ENCODE results near the gene HOXB4.

The HOXB4 gene

DNA sequence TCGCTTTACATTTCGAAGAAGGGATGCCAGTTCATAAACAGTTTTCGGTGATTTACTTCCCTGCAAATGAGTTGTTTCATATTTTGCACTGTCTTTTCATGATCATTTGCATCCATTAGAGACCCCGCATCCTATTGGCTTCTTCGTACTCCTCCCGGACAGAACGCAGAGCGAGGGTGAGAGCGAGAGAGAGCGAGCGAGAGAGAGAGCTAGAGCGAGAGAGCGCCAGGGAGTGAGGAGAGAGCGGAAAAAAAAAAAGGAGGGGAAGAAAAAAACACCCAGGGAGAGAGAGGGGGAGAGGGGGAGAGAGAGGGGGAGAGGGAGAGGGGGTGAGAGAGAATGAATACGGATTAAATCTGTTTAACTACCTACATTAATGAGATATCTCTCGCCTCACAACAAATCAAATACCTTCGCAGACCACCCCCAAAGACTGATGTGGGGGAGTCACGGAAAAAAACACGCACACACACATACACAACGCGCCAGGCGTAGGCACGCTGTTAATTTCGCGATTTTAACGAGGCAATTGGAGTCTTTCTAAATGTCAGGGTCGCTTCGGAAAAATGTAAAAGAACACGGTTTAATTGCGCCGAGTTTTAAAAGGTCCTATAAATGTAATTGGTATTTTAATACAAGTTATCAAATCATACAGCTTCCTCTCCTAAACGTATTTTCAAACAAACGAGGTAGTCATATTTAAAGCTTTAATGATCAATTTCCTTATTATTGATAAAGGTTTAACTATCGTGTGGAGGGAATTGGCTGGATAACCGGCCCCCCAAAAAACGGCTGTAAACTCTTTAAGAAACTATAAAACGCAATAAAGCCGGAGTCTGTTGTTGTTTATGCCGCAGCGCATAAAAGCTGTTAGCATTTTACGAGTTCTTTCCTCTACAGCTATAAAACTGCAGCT, 37.2 kb upstream of the HOXB4 start, which contains the start of gene HOXB8:
Gene HOXB8, minus strand, starts transcription at position 246 of the 916 bp plus-strand sequence. CDS start 588 bp downstream, outside the sequence.
- DNase-seq (ENCODE audit: low read depth, low spot score): no peak

DNA sequence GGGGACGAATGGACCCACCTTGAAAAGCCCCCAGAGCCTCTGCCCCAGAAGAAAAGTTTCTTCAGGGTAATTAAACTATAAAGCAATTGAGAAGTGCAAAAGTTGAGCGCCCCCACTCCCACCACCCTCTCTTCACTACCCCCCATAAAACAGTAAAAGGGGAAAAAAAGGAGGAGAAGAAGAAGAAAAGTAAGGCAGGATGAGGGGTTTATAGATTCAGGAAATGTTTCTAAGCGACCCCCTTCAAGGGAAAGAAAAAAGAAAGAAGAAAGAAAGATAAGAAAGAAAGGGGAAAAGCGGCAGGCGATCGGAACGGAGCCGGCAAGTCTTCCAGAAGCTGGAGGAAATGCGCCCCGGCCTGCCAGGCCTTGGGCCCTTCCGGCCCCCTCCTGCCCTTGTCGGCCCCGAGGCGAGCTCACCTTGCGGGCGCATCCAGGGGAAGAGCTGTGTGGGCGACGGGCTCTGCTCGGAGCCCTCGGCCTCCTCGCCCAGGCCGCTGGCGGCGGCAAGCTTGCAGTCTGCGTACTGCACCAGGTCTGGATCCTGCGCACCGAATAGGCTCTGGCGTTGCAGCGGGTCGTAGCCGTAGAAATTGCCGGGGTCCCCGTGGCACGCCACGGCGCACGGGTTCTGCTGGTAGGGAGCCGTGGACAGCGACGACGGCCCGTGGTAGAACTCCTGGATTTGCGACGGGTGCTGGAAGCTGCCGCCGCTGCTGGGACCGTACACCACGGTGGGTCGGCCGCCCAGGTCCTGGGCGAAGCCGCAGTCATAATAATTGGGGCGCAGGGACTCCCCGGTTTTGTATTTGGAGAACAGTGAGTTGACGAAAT, 35.9 kb upstream of the HOXB4 start:
- DNase-seq (ENCODE audit: low read depth, low spot score): no peak

DNA sequence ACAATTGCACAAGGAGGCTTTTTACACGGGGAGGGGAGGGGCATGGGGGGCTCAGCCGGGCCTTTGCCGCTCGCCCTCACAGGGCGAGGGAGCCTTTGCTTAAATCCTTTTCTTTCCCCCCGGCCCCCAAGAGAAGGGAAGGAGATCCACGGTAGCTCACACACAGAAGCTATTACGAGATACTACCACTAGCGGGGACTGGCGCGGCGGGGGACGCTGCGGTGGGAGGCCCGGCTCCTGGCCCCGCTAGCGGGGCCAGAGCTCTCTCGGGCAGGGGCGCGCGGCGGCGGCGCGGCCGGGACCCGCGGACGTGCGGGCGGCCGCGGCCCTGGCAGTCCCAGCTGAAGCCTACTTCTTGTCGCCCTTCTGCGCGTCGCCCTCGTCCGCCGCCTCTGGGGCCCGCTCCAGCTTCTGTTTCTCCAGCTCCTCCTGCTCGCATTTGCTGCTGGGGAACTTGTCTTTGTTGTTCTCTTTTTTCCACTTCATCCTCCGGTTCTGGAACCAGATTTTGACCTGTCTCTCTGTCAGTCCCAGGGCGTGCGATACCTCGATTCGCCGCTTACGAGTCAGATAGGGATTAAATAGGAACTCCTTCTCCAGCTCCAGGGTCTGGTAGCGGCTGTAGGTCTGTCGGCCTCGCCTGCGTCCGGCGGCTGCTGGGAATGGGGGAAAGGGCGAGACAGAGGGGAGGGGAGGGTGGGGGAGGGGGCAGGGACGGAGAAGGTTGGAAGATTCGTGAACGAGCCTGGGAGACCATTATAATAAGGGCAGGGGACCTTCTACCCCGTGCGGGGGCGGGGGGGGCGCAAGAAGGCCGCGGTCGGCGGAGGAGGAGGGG, 34.9 kb upstream of the HOXB4 start:
- DNase-seq (ENCODE audit: low read depth, low spot score): no peak

DNA sequence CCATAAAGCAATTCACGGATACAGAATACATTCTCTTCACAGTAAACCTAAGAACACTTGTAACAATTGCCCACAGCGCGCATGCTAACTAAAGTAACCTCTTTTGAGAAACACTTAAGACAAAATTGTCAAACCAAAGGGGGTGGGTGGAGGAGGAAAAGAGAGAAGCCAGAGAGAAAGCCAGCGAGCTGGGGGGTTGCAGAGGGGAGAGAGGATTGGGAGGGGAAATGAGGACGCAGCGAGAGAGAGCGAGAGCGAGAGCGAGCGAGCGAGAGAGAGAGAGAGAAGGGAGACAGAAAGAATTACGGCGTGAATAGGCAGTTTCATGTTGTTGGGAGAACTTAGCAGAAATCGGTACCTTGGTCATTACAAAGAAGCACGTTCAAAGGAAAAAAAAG, 34.3 kb upstream of the HOXB4 start:
- no peak for DNase-seq (ENCODE audit: low read depth, low spot score)

DNA sequence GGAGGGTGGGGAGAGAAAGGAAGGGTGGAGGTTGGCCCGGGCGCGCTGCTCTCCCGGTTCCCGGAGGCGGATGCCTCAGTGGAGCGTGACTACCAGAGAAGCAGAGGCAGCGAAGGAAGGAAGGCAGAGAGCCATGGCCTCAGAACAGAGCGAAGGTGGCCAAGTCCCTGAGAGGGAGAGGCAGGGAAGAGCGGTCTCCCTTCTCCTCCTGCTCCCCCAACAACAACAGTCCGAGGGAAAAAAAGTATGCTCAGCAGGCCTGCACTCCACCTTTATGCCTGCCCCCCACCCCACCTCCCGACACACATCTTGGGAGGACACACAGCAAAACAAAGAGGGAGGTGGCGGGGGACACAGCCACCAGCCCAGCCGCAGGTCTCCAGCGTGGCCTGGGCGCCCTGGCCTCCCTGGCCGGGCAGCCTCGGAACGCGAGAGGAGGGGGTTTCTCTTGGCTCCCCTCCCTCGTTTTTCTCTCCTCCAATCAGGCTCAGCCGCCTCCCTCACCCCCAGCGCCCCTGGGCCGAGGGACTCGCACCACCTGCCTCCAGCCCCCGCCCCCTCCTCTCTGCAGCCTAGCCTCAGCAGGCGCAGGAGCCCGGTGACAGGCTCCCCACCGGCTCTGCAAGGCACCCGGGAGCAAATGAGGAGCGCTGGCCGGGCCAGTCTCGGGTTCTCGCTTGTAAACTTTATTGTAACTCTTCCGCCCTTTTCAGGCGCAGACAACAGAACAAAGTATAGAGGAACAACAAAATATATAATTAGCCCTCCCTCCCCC, 33.7 kb upstream of the HOXB4 start:
- no peak for DNase-seq (ENCODE audit: low read depth, low spot score)

DNA sequence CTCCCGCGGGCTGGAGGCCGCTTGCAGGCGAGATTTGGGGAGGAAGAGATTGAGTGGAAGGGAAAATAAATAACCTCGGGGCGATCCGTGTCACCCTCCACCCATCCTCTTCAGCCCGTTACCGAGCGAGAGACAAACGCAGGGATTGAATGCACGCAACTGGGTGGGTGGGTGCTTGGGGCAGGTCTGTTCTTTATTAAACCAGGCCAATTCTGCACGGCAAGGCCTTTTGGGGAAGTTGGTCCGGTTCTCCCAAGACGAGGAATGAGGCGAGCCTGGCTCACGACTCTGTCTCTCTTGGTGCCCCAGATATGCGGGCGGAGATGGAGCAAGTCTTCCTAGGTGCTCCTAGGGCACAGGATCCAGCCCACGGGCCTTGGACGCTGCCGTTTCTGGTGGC, 33.1 kb upstream of the HOXB4 start:
- DNase-seq (ENCODE audit: low read depth, low spot score): no peak

DNA sequence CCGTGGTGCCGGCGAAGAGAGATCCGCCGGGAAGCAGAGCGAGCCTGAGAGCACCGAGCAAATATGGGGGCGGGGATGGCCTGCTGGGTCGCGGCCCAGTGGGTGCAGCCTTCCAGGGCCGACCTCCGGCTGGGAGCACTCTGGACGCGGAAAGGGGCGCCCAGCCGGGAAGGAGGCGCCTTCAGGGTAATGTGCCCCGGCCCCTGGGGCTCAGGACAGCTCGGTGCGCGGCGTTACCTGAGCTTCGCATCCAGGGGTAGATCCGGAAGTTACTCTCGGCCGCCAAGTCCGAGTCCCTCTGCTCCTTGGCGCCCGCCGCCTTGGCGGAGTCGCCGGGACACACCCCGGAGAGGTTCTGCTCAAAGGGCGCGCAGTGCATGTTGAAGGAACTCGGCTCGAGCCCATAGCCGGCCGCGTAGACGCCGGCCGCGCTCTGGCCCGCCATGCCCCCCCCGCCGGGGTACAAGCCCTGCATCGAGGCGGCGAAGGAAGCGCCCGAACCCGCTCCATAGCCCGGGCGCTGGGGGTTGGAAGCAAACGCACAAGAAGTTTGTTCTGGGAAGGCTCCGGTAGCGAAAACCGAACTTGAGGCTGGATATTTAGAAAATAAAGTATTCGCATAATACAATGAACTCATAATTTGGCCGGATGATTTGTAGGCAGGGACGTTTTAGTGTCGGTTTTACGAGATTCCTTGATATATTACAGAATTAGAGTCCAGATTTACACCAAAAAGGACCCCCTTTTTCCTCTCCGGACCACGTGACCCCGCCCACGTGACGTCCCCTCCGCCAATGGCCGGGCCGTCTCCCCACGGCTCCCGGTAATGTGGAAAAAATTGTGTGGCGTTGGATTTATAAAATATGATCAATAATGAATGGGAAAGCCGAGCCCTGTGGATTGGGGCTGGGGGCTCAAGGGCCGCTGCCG, 32.4 kb upstream of the HOXB4 start, which contains the start of gene HOXB7:
Gene HOXB7, minus strand, starts transcription at position 736 of the 930 bp plus-strand sequence. Its CDS starts 99 bp downstream, at position 637.
- no peak for DNase-seq (ENCODE audit: low read depth, low spot score)

DNA sequence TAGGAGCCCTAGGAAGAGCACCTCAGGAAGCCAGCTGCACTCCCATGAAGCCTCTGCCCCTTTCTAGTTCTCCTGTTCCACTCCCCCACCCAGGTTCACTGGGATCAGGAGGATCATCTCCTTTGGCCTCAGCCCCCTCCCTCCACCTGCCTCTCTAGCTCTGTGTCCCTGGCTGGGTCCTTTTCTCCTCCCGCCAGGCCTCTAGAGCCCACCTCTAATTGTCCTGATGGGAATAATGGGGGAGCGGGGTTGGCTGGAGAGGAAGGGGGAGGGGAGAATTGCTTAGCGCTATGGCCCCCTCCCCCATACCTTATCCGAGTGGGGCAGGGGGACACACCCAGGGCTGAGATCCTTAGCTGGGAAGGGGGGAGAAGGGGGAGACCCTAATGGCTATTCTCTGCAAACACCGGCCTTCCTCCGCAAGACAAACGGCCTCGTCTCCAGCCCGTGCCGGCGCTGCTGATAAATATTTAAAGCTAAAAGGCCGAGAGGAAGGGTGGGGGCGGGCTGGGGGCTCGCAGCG, 31.7 kb upstream of the HOXB4 start:
- DNase-seq (ENCODE audit: low read depth, low spot score): no peak

DNA sequence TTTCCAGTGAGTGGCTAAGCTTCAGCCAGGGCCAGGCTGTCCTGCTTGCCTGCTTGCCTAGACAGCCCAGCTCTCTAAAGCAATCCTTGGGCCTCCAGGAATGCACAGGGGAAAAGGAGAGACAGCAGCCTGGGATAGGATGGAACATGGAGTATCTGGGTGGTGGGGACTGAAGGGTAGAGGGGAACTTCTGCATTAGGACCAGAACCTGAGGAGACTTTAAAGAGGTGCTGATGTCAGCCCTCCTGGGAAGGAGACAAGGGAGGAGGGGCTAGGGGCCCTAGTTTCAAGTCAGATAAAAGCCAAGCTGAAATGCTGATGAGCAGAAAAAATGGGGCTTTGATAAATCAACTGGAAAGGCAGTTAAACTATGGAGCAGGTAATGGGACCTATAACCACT, 30.9 kb upstream of the HOXB4 start:
- no peak for DNase-seq (ENCODE audit: low read depth, low spot score)

DNA sequence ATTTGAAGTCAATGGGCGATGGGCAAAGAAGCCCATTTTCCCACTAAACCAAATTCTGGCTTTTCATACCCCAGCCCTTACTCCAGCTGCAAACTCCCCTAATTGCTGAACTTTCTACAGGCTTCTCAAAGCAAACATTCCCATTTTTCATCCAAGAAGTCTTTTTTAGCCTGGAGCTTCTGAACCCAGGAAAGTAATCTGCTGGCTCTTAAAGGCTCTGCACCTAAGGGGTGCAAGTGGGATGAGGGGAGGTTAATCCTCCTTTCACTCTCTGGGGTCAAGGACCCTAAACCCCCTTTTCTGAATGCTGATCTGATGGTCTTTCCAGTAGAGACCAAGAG, 30.3 kb upstream of the HOXB4 start:
- no peak for DNase-seq (ENCODE audit: low read depth, low spot score)

DNA sequence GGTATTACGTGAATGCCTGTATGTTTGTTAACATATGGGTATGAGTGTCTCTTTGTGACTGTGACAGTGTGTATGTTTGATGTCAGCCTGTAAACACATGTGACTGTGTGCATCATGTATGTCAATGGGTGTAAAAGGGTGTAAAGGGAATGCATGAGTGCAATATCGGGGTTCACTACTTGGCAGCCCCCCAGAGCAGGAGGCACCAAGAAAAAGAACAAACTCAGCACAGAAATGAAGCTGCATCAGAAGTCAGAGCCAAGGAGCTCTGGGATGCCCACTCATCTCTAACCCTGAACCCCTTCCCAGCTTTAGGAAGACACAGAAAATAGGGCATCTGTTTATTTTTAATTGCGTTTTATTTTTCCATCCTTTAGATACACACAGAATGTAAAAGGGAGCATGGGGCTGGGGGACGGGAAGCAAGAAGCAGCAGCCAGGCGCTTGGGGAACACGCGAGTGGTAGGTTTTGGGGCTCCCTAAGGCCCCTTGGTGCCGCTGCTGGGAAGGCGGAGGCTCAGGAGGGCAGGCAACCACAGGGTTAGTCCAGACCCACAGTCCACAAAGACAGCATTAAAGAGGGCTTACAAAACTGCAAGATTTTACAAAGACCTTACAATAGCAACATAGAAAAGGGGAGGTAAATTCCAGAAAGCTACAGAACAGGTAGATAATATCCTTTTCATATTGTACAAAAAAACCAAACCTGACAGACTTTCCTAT, 28.9 kb upstream of the HOXB4 start:
- DNase-seq (ENCODE audit: low read depth, low spot score): no peak

DNA sequence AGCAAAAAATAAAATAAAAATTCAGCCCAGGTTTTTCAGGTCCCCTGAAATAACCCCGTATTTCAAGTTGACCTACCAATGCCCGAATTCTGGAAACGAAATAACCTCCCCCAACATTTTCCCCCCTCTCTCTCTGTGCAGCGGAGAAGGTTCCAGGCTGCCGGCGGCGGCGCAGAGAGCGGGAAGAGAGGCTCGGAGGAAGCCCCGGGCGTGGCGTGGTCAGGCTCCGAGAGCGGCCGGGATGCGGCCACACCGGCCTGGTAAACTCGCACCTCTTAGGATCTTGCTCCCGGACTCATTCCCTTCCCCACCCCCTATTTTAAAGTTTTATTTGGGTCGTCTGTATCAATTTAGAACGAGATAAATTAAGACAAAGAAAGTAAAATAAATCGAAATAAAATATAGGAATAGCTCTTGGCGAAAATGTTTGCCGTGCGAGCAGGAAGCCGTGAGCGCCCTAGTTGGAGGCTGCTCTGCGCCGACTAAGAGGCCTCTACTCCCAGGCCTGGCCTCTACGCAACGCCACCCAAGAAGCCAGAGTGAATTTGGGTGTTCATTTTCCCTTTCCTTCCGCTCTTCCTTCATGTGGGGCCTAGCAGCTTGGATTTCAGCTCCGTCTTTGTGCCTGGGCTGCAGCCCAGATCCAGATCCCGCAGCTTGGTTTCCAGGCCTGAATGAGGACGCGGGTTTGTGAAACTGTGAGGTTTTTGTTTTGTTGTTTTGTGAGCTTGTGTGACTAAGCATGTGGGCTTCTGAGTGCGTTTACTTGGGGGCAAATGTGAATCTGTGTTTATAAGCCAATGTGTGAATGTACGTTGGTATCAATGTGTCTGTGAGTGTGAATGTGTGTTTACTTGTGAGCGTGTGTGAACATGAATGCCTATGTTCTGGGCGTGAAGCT, 28.1 kb upstream of the HOXB4 start:
- DNase-seq (ENCODE audit: low read depth, low spot score): no peak

DNA sequence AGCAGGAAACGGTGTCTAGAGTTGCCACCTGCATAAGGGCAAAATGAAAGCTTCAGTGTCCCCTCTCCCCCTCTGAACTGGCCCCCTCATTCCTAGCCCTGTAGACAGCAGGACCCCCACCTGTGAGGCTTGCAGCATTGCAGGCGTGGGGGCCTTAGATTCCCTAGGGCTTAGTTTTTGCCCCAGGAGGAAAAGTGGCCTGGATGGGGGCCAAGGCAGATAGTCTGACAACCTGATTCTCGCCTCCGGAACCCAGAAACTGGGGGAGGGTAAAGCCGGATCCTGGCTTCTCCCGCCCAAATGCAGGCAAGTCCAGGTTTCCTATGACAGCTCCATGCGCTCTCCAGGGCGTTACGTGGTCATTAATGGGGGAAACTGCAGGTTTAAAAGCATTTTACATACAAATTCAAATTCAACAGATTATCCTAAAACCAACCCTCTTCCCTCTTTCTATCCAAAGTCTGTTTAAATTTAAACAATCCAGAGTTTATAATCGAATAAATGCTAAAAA, 27.3 kb upstream of the HOXB4 start:
- no peak for DNase-seq (ENCODE audit: low read depth, low spot score)

DNA sequence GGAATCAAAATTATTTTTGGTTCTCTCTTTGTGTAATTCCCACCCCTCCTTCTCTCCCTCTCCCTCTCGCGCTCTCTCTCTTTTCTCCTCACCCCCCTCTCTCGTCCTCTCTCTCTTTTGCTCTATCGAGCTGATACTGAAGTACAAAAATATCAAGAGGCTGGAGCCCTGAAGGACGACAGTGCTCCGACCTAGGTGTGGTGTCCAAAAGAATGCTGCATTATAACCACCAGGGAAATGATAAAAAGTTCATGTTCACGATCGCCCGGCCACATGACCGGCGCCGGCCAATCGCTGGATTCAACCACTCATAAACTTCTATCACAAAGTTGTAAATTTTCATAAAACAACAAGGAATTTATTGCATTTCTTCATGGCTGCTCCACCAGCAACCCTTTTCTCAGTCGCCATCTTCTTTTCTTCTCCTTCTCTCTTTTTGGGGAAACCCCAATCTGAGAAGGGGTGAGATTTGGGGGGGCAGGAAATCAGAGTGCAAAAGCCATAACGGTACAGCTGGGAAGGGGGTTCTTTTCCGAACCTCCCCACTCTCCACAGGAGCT, 26.7 kb upstream of the HOXB4 start, which contains the start of gene HOXB6:
Gene HOXB6, minus strand, starts transcription at position 217 of the 560 bp plus-strand sequence. CDS start 6,836 bp downstream, outside the sequence.
- no peak for DNase-seq (ENCODE audit: low read depth, low spot score)

DNA sequence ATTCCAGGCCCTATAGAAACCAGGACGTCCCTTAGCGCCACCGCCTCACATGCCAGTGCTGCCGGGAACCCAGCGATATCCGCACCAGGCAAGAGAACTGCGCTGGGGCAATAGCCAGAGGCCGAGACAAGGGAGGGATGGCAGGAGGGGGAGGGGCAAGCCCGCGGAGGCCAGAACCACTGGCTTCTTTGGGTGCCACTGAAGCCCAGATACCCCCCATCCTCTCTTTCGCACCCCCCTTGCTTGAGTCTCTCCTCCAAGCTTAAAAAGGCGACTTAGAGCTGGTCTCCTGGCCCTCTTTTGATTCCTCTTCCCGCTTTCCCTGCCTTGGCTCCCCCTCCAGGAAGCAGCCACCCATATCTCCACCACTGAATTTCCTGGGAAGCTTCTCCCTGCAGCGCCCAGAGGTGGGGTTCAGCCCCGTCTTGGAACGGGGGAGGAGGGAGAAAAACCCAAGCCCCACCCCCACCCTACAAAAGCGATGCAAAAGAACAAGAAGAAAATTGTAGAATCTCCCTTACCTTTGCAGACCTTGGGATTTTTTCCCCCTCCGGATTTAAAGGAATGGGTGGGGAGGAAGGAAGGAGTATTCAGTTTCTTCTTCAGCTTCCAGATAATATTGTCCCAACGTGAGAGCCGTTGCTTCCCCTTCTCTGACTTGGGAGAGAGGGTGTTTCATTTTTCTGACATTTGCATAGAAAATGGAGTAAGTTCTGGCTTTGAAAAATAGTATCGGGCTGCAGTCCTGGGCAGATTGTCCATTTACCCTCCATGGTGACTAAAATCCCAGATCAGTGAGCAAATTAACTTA, 26.0 kb upstream of the HOXB4 start:
- no peak for DNase-seq (ENCODE audit: low read depth, low spot score)
